Measurements from ENCODE around the gene SCD5. TPM values are rescaled to one million over a fixed set of nuclear protein-coding genes. Genes with fewer than 3 reads are reported as not detected.

The SCD5 gene
- polyA plus RNA-seq, 10 donors = 8.5 to 17.3 (median 11.9) TPM

GRCh38 chr4:82642331-82642730 is 156.3 kb downstream of the SCD5 start:
- DNase-seq = no peak

- no peak for DNase-seq
Measured at GRCh38 chr4:82640540-82640939, 158.1 kb downstream of the SCD5 start.

- no peak for DNase-seq
Measured at GRCh38 chr4:82639971-82640370, 158.6 kb downstream of the SCD5 start.

- no peak for DNase-seq
Measured at GRCh38 chr4:82638479-82638878, 160.1 kb downstream of the SCD5 start.

GRCh38 chr4:82630079-82630478 is 168.5 kb downstream of the SCD5 start:
- DNase-seq = no peak

GRCh38 chr4:82629238-82630000 is 169.2 kb downstream of the SCD5 start:
- no peak for DNase-seq

- DNase-seq = no peak
Measured at GRCh38 chr4:82626251-82626868, 172.2 kb downstream of the SCD5 start.

GRCh38 chr4:82624819-82625218 is 173.8 kb downstream of the SCD5 start:
- no peak for DNase-seq

GRCh38 chr4:82623121-82623683 is 175.4 kb downstream of the SCD5 start:
- no peak for DNase-seq

- DNase-seq = no peak
Measured at GRCh38 chr4:82621251-82621650, 177.3 kb downstream of the SCD5 start.

GRCh38 chr4:82620126-82620735 is 178.4 kb downstream of the SCD5 start:
- no peak for DNase-seq

GRCh38 chr4:82618103-82618720 is 180.4 kb downstream of the SCD5 start:
- DNase-seq = peak; percentile 10 to 38 (median 34)

- no peak for DNase-seq
Measured at GRCh38 chr4:82614838-82615449, 183.7 kb downstream of the SCD5 start.

- no peak for DNase-seq
Measured at GRCh38 chr4:82613121-82613520, 185.5 kb downstream of the SCD5 start.

GRCh38 chr4:82611982-82612381 is 186.6 kb downstream of the SCD5 start:
- DNase-seq = no peak

GRCh38 chr4:82611527-82611926 is 187.1 kb downstream of the SCD5 start:
- no peak for DNase-seq

- DNase-seq = no peak
Measured at GRCh38 chr4:82610041-82610440, 188.6 kb downstream of the SCD5 start.

GRCh38 chr4:82606622-82607021 is 192.0 kb downstream of the SCD5 start:
- DNase-seq = no peak

GRCh38 chr4:82604522-82604921 is 194.1 kb downstream of the SCD5 start:
- DNase-seq = no peak

GRCh38 chr4:82601242-82602015 is 197.2 kb downstream of the SCD5 start:
- DNase-seq = no peak

- no peak for DNase-seq
Measured at GRCh38 chr4:82599336-82599735, 199.3 kb downstream of the SCD5 start.
